C4-2B (cell line): Measurements from ENCODE around the gene ELFN2.

Experiments
- H3K27ac ChIP-seq: fragments of 450-650 bp; 2 replicates; pipeline ENCODE4 v1.5.1; 2017
- ZFX ChIP-seq: fragments of 450-650 bp; IDR thresholded peaks from 2 replicates; pipeline ENCODE4 v1.6.1; 2017
- TF ChIP-seq, protein P1 (sequence below): fragments of 450-650 bp; conservative IDR thresholded peaks from 2 replicates; pipeline ENCODE4 v1.5.1; 2017; ENCODE audit warnings: mild to moderate bottlenecking

The ELFN2 gene

DNA sequence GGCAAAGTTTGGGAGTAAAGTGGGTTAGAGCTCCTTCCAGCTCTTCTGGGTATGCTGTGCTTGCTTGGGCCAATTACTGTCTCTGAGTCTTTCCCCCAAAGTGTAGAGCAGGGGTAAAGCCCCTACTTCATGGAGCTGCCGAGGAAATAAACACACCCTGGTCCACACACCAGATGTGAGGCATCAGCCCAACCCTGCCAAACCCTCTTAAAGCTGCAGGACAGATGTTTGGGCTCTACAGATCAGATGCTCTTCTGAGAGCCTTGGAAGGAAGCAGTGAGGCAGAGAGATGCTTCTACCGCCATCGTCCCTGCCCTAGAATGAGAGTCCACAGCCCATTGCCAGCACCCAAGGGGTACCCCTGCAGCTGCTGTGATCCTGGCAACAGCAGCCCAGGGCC lies 64.7 kb downstream of the ELFN2 start:
- TF ChIP-seq, protein P1, sequence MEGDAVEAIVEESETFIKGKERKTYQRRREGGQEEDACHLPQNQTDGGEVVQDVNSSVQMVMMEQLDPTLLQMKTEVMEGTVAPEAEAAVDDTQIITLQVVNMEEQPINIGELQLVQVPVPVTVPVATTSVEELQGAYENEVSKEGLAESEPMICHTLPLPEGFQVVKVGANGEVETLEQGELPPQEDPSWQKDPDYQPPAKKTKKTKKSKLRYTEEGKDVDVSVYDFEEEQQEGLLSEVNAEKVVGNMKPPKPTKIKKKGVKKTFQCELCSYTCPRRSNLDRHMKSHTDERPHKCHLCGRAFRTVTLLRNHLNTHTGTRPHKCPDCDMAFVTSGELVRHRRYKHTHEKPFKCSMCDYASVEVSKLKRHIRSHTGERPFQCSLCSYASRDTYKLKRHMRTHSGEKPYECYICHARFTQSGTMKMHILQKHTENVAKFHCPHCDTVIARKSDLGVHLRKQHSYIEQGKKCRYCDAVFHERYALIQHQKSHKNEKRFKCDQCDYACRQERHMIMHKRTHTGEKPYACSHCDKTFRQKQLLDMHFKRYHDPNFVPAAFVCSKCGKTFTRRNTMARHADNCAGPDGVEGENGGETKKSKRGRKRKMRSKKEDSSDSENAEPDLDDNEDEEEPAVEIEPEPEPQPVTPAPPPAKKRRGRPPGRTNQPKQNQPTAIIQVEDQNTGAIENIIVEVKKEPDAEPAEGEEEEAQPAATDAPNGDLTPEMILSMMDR = no peak
- no peak for TF ChIP-seq ZFX
- H3K27ac ChIP-seq = no peak overlapping the region

DNA sequence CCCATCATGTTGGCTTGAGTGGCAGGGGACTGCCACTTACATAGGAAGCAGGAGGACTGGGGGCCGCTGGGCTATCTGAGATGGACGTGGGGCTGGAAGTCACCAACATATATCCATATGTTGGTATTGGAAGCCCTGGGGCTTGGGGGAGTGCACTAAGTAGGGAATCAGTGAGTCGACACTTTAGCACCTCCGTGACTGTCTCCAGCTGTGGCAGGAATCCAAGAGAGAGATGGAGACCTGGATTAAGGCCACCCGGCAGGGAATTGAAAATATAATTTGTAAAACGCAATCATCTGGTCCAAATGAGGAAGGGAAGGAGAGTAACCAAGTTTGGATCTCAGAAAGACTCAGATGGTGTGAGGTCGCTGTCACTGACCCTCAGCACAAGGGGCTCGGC lies 68.4 kb downstream of the ELFN2 start:
- TF ChIP-seq, protein P1 = no peak
- no peak for TF ChIP-seq ZFX
- no peak overlapping the region for H3K27ac ChIP-seq

DNA sequence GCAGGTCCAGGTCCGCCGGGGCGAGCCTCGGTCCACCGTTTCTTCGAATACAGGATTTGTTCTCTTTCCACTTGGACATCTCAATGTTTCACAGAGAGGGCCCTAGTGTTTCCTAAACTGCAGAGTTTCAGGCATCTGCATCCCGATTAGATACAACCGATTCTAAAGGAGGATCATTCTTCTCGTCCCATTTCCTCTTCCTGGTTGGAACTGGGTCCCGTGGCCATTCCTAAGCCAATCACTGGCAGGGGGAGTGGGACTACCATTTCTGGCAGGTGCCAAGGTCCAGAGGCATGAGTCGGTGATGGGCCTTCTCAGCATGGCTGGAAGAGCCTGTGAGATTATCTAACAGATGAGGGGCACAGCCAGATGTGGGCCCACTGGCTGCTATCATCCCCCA lies 68.9 kb downstream of the ELFN2 start:
- TF ChIP-seq, protein P1 = no peak
- TF ChIP-seq ZFX = no peak
- H3K27ac ChIP-seq = no peak overlapping the region

DNA sequence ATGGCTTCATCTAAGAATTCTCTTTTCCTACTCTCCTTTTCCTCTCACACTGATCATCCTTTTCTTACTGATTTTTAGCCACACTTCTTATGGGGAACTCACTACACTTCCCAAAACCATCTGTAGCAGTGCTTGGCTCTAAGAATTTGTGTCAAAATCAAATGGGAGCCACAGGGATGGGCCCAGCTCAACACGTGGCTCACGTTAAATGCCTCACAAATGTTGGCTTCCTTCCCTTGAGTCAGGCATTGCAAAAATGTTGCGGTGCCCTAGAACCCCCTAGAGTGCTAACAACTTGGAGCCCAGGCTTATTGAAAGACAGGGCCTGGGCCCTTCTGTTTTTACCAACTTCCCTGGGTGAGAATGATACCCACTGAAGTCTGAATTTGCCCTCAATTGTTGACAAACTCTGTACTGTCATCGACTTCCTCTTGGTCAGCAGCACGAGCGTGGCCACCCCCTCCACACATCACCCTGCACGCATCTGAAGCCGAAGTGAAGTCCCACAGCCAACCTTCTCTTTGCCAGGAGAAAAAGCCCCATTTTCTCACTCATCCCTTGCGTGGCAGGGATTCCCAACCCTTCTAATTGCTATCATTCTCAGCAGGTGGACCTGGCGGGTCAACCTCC lies 69.7 kb downstream of the ELFN2 start:
- H3K27ac ChIP-seq = no peak overlapping the region

DNA sequence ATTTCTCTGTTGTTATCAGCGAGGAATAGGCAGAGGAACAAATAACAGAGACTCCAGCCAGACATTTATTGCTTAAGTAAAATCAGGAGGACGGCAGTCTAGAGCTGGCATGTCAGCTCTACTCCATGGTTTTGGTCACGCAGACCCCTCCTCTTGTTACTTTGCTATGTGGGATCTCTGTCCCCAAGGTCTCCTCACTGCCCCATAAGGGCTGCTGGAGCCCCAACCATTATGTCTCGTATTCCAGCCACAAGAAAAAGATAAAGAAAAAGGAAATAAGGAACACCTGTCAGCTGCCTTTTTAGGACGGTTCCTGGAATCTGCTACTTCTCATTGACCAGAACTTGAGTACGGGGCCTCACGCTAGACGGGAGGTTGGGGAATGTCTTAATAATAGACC lies 70.4 kb downstream of the ELFN2 start:
- TF ChIP-seq, protein P1 = no peak
- no peak for TF ChIP-seq ZFX
- H3K27ac ChIP-seq = no peak overlapping the region

More for the DNA sequence above, 69.7 kb downstream of the ELFN2 start:
- no peak for TF ChIP-seq ZFX
- TF ChIP-seq, protein P1 = no peak

DNA sequence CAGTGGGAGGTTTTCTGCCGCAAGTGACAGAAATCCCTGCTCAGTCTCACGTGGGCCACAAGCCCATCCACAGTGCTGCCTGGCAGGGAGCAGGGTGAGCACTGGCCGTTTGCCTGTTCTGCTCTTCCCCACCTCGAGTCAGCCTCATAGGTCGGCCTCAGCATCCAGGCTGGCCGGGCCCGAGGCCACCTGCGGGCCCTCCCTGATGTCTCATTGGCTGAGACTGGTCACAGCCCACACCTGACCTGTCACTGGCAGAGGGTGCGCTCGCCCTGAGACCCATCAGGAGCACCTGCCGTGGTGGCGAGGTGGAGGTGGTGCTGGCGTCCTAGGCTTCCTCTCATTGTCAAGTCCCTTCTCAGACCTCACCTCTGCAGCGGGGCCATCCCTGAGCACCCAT lies 72.1 kb downstream of the ELFN2 start:
- H3K27ac ChIP-seq = no peak overlapping the region
- no peak for TF ChIP-seq ZFX
- TF ChIP-seq, protein P1 = no peak

DNA sequence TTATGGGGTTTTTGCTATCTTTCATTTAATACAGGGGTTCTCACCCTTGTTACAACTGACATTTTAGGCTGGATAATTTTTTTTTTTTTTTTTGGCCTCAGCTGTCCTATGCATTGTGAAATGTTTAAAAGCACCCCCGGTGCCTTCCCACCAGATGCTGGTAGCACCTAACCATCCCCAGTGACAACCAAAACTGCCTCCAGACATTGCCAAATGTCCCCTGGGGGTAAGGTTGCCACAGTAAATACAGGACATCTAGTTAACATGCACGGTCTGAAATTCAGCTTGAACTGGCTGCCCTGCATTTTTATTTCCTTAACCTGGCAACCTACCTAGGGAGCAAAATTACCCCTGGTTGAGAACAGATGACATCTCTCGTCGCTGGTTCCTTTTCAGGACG lies 72.6 kb downstream of the ELFN2 start:
- H3K27ac ChIP-seq = no peak overlapping the region
- no peak for TF ChIP-seq ZFX
- TF ChIP-seq, protein P1 = no peak
